OCI-LY3 (cell line): ENCODE results near the gene GPLD1.
"Not testable (repeated sequence)": the region's sequence is repeated elsewhere in the genome, so short reads cannot be mapped to it uniquely, and the experiment has no call there.

Experiments
- H2AFZ ChIP-seq: fragments of 200-600, 300-600 bp; shearing (Covaris generic); 2 replicates; pipeline ENCODE4 v1.6.0; 2014; ENCODE audit warnings: antibody characterized with exemption, low read depth, low read length
- H3K27ac ChIP-seq: fragments of 200-600, 300-600 bp; sonication (generic); 2 replicates; pipeline ENCODE4 v1.5.1; 2014; ENCODE audit warnings: mild to moderate bottlenecking, low read length, moderate library complexity, mixed read lengths
- H3K27me3 ChIP-seq: fragments of 200-600, 300-600 bp; sonication (generic); 2 replicates; pipeline ENCODE4 v1.6.1; 2014; ENCODE audit warnings: low read depth, low read length, mixed read lengths
- H3K36me3 ChIP-seq: fragments of 200-600, 300-600 bp; sonication (generic); replicated peaks from 2 replicates; pipeline ENCODE3; 2014; ENCODE audit warnings: low read depth, low read length, mixed read lengths
- H3K4me1 ChIP-seq: fragments of 300-600, 200-600 bp; sonication (generic); 2 replicates; pipeline ENCODE4 v1.6.1; 2014; ENCODE audit warnings: low read length, mixed read lengths
- H3K4me2 ChIP-seq: fragments of 200-600, 300-600 bp; sonication (generic); 2 replicates; pipeline ENCODE4 v1.6.1; 2014; ENCODE audit warnings: low read length, mixed read lengths
- H3K4me3 ChIP-seq: fragments of 300-600, 200-600 bp; sonication (generic); 2 replicates; pipeline ENCODE4 v1.5.1; 2014; ENCODE audit warnings: antibody characterized with exemption, mild to moderate bottlenecking, low read length, moderate library complexity
- H3K79me2 ChIP-seq: fragments of 300-600, 200-600 bp; shearing (Covaris generic); 2 replicates; pipeline ENCODE4 v1.6.1; 2014; ENCODE audit warnings: mild to moderate bottlenecking, low read length, mixed read lengths
- H3K9ac ChIP-seq: fragments of 300-600, 200-600 bp; shearing (Covaris generic); 2 replicates; pipeline ENCODE4 v1.6.0; 2014; ENCODE audit warnings: mild to moderate bottlenecking, low read length, moderate library complexity
- H3K9me3 ChIP-seq: fragments of 200-600, 300-600 bp; shearing (Covaris generic); 2 replicates; pipeline ENCODE4 v1.6.1; 2014; ENCODE audit warnings: low read length, mixed read lengths; ENCODE audit not compliant: insufficient read depth
- H4K20me1 ChIP-seq: fragments of 200-600, 300-600 bp; sonication (generic); 2 replicates; pipeline ENCODE4 v1.6.1; 2016; ENCODE audit warnings: low read length, mixed read lengths; ENCODE audit not compliant: insufficient read depth
- EZH2phosphoT487 ChIP-seq: fragments of 200-600 bp; shearing (Covaris generic); IDR thresholded peaks from 2 replicates; pipeline ENCODE4 v1.6.1; 2018; ENCODE audit warnings: antibody characterized with exemption, mixed run types, low read depth
- TF ChIP-seq, protein P1 (sequence below): fragments of 200-600, 300-600 bp; sonication (generic); IDR thresholded peaks from 2 replicates; pipeline ENCODE4 v1.5.1; 2014; ENCODE audit warnings: antibody characterized with exemption, low read length, low read depth

GPLD1 gene

DNA sequence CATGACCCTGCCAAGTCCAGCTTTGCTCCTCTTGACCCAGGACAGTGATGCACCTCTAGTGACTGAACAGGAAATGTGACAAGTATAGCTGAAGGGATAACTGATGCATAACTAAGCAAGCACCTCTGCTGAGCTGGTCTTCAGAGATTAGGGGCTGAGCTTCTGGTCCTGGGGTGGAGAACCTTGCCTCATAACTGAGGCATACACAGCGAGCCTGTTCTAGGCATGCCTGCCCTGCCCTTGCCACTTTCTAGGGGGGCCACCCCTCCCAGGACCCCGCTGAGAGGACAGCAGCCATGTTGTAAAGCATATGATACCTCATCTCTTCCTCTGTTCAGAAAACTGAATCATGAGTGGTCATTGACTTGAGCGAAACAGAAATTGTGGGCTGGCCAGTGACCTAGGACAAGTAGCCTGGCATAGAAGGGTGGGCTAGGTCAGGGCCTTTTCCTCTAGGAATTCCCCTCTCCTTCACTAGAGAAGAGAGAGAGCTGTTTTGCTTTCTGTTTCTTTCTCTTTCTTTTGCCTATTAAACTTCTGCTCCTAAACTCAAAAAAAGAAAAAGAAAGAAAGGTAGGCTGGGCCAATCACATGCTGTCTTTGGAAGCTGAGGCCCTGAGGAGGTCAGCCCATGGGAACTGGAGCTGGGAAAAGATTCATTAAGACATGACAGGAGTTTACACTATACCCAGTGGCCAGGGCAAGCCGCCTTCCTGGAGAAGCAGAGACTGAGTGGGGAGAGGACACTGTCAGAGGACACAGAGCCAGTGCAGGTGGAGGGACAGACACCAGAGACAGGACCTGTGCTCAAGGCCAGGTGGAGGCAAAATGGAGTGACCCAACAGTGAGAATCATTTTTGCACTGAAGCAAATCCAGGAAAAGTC, 28.5 kb upstream of the GPLD1 start:
- Histone ChIP-seq H3K4me3 (peak overlapping the region; percentile 52), H4K20me1 (no peaks in the 10 kb centered on the region), H3K36me3 (no peaks in the 10 kb centered on the region), H3K9ac (peak overlapping the region; percentile 38), H3K4me1 (peaks cover 32% of the 10 kb centered on the region), H3K4me2 (peak overlapping the region; percentile 84), H3K27ac (peak overlapping the region; percentile 34), H2AFZ (peak overlapping the region; percentile 63; the same call in 1 of the 2 replicates), H3K27me3 (no peaks in the 10 kb centered on the region), H3K9me3 (no peaks in the 10 kb centered on the region), H3K79me2 (no peaks in the 10 kb centered on the region)
- TF ChIP-seq, protein P1, sequence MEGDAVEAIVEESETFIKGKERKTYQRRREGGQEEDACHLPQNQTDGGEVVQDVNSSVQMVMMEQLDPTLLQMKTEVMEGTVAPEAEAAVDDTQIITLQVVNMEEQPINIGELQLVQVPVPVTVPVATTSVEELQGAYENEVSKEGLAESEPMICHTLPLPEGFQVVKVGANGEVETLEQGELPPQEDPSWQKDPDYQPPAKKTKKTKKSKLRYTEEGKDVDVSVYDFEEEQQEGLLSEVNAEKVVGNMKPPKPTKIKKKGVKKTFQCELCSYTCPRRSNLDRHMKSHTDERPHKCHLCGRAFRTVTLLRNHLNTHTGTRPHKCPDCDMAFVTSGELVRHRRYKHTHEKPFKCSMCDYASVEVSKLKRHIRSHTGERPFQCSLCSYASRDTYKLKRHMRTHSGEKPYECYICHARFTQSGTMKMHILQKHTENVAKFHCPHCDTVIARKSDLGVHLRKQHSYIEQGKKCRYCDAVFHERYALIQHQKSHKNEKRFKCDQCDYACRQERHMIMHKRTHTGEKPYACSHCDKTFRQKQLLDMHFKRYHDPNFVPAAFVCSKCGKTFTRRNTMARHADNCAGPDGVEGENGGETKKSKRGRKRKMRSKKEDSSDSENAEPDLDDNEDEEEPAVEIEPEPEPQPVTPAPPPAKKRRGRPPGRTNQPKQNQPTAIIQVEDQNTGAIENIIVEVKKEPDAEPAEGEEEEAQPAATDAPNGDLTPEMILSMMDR: no peak
- no peak for TF ChIP-seq EZH2phosphoT487

DNA sequence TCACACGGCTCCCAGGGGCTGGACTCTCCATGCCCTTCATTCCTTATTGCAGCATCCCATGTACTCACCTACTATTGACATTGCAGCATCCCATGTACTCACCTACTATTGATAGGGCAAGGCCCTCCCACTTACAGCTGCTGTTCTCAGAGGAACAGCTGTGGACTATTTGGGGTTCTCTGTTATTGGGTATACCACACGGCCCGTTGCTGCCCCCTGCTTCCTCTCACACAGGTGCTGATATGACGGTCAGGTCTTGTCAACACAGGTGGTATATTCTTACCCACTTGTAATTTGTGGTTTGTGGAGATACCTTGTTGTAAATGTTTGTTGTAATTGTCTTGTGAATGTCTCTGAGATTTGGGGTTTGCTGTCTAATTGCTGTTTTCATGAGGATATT, 24.2 kb upstream of the GPLD1 start:
- no peak overlapping the region for H3K4me3 ChIP-seq
- H3K9me3 ChIP-seq: no peaks in the 10 kb centered on the region
- TF ChIP-seq EZH2phosphoT487: no peak
- TF ChIP-seq, protein P1: no peak
- H3K27me3 ChIP-seq: no peaks in the 10 kb centered on the region
- H3K4me2 ChIP-seq: no peak overlapping the region
- no peaks in the 10 kb centered on the region for H3K36me3 ChIP-seq
- H3K9ac ChIP-seq: no peak overlapping the region
- no peak overlapping the region for H2AFZ ChIP-seq
- no peaks in the 10 kb centered on the region for H3K79me2 ChIP-seq
- H3K27ac ChIP-seq: no peak overlapping the region
- H4K20me1 ChIP-seq: no peaks in the 10 kb centered on the region
- peaks cover 13% of the 10 kb centered on the region for H3K4me1 ChIP-seq

DNA sequence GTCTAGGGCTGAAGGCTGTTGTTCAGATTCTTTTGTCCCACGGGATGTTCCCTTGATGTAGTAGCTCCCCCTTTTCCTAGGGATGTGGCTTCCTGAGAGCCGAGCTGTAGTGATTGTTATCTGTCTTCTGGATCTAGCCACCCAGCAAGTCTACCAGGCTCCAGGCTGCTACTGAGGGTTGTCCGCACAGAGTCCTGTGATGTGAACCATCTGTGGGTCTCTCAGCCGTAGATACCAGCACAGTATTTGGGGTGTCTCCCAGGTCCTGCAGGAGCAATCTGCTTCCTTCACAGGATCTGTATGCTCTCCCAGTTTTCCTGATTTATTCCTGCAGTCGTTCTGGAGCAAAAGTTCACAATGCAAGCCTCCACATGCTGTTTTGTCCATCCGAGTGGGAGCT, 22.6 kb upstream of the GPLD1 start:
- not testable (repeated sequence) for H3K36me3 ChIP-seq, H4K20me1 ChIP-seq, H3K9ac ChIP-seq

DNA sequence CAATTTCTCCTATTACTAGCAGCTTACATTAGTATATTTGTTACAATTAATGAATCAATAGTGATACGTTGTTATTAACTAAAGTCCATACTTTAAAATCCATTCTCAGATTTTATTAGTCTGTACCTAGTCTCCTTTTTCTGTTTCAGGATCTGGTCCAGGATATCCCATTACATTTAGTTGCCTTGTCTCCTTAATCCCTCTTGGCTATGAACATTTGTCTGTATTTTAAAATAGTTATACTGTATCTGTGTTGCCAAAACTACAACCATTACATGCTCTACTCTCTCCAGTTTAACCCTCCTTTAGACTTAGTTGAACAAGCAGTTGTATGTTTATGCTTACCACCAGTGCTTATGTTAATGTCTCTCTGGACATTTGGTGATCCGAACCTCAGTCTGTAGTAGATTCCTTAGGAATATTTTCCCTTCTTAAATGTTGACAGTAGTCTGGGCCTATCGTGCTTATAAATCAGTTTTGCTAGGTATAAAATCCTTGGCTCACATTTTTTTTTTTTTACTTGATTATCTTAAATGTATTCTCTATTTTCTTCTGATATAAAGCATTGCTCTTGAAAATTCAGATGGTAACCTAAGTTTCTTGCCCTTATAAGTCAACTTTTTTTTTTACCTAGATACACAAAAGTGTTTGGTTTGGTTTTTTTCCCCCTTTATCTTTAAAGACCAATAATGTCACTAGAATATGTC, 17.6 kb upstream of the GPLD1 start:
- H3K36me3 ChIP-seq: no peaks in the 10 kb centered on the region
- TF ChIP-seq, protein P1: no peak
- TF ChIP-seq EZH2phosphoT487: no peak
- no peak overlapping the region for H3K27ac ChIP-seq

More for the DNA sequence above, 22.6 kb upstream of the GPLD1 start:
- not testable (repeated sequence) for H3K4me1 ChIP-seq, H3K79me2 ChIP-seq, H3K27ac ChIP-seq, H3K9me3 ChIP-seq, H3K4me2 ChIP-seq, H2AFZ ChIP-seq, H3K4me3 ChIP-seq, H3K27me3 ChIP-seq

More for the DNA sequence above, 17.6 kb upstream of the GPLD1 start:
- Histone ChIP-seq H3K79me2 (no peaks in the 10 kb centered on the region), H3K9me3 (no peaks in the 10 kb centered on the region), H4K20me1 (no peaks in the 10 kb centered on the region), H3K4me2 (no peak overlapping the region), H3K9ac (no peak overlapping the region), H3K27me3 (no peaks in the 10 kb centered on the region), H3K4me1 (no peaks in the 10 kb centered on the region), H2AFZ (no peak overlapping the region), H3K4me3 (no peak overlapping the region)
